ENCODE measurements around the gene INSYN2B. TPM values are rescaled to one million over a fixed set of nuclear protein-coding genes. Genes with fewer than 3 reads are reported as not detected.

Gene INSYN2B
- total and polyA plus RNA-seq, 2 of the 8 experiments (the other 6 are each of a cell fraction or from before 2014, with no cell fraction given) = not detected

DNA sequence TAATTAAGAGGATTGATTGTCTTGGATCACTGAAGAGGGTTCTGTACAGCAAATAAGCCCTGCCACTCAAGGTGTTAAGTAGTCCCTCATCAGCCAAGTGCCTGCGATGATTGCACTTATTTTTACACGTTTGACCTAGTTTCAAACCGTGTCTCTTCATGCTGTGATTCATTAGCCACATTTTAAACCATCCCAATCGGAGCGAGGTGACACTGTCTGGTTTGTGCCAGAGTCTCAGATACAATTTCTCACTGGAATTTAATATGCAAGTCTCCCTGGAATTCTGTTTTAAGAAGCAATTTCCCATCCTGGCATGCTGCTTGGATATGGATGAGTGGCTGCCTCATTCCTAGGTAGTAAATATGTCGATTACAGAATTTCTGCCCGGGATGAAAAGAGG lies 1.6 kb downstream of the INSYN2B start:
- no peak overlapping the region for H3K27ac ChIP-seq (ENCODE audit: low read depth, low read length)
- H3K14ac ChIP-seq (ENCODE audit: insufficient read length) = no peak overlapping the region
- ChIA-PET CTCF (ENCODE audit: partially characterized antibody) (interaction anchor here (1.1 to 3.2 kb wide), 6 partner anchors 11 to 282 kb away, joined by 3 to 40 read pairs (median 16); no protein-coding TSS in a partner anchor), POLR2A (ENCODE audit: partially characterized antibody) (no interaction called here)
- no peak overlapping the region for H2BK15ac ChIP-seq (ENCODE audit: low read length)
- peaks cover 10 to 30% (median 21%) of the 10 kb centered on the region in 4 experiments for H3K4me1 ChIP-seq (replicated peaks in 1 of 4; ENCODE audit: control insufficient read depth in 3 of 4, insufficient read depth in 4 of 4, low read length in 3 of 4)
- H3K18ac ChIP-seq (ENCODE audit: extremely low read depth, low read length) = no peak overlapping the region
- H2BK12ac ChIP-seq (ENCODE audit: low read depth, low read length) = no peak overlapping the region
- H2AK5ac ChIP-seq (ENCODE audit: low read depth, low read length) = no peak overlapping the region; the same call in 1 of the 2 replicates
- H2BK20ac ChIP-seq (ENCODE audit: low read length) = peak overlapping the region; percentile 23; the same call in 1 of the 2 replicates
- no peak overlapping the region; a peak in 1 of 7 replicates for H3K9ac ChIP-seq (replicated peaks in 1 of 4; ENCODE audit: extremely low read depth in 1 of 4, low read depth in 3 of 4, low read length in 3 of 4)
- H2BK120ac ChIP-seq (replicated peaks; ENCODE audit: low read depth, low read length) = no peak overlapping the region
- no peak overlapping the region for H4K8ac ChIP-seq (ENCODE audit: extremely low read depth, insufficient read depth, low read length)
- 82% methylated on average over 7 of the region's 7 CpGs; no CpG with 5 or more reads in 1 of the 2 experiments for WGBS, 2 experiments (ENCODE audit: extremely low coverage in 1 of 2, insufficient coverage in 1 of 2, insufficient read length in 1 of 2, insufficient replicate concordance in 2 of 2, low coverage in 1 of 2, low lambda C conversion rate in 2 of 2, missing lambda C conversion rate in 1 of 2)
- no peaks in the 10 kb centered on the region for H3K36me3 ChIP-seq (ENCODE audit: control insufficient read depth in 2 of 4, insufficient read depth in 4 of 4, low read length in 3 of 4)
- H3K27me3 ChIP-seq (replicated peaks in 1 of 4; ENCODE audit: control insufficient read depth in 3 of 4, extremely low read depth in 1 of 4, insufficient read depth in 3 of 4, low read length in 3 of 4) = peaks cover 1 to 14% (median 12%) of the 10 kb centered on the region in 4 experiments
- H4K20me1 ChIP-seq (replicated peaks in 1 of 2; ENCODE audit: control insufficient read depth in 1 of 2, insufficient read depth in 2 of 2, low read length in 2 of 2) = no peaks in the 10 kb centered on the region
- H3K79me2 ChIP-seq (ENCODE audit: control insufficient read depth in 1 of 2, insufficient read depth in 2 of 2, low read length in 2 of 2) = no peaks in the 10 kb centered on the region
- H3K23ac ChIP-seq (ENCODE audit: insufficient read length) = no peak overlapping the region
- no peaks in the 10 kb centered on the region for H3K9me3 ChIP-seq (ENCODE audit: insufficient read depth in 2 of 2, low read depth in 1 of 2, low read length in 1 of 2)
- no peak for FAIRE-seq
- no peak overlapping the region for H2AFZ ChIP-seq (ENCODE audit: low read length)
- H4K91ac ChIP-seq (replicated peaks; ENCODE audit: insufficient read length, low read length) = no peak overlapping the region
- no peak overlapping the region for H2BK5ac ChIP-seq (ENCODE audit: low read depth, low read length)
- H4K5ac ChIP-seq (ENCODE audit: insufficient read length, low read depth, low read length) = no peak overlapping the region
- H3K56ac ChIP-seq (replicated peaks; ENCODE audit: insufficient read length, low read depth, low read length) = no peak overlapping the region
- no peaks in the 10 kb centered on the region for H3K79me1 ChIP-seq (ENCODE audit: low read depth, low read length)
- TF ChIP-seq YY1 (IDR thresholded peaks at IDR 0.05; ENCODE audit: low read depth, low read length) = no peak
- no peak for TF ChIP-seq SRF (IDR thresholded peaks at IDR 0.05; ENCODE audit: low read depth, low read length)
- no peak for TF ChIP-seq POU5F1 (IDR thresholded peaks at IDR 0.05; ENCODE audit: low read depth, low read length)
- TF ChIP-seq RNF2 (IDR thresholded peaks at IDR 0.05; ENCODE audit: borderline replicate concordance, low read depth, low read length, missing control alignments, poor library complexity, severe bottlenecking) = no peak
- TF ChIP-seq NANOG (IDR thresholded peaks at IDR 0.05; ENCODE audit: insufficient read depth, low read depth, low read length, poor library complexity, severe bottlenecking) = no peak
- no peak for TF ChIP-seq SAP30 (IDR thresholded peaks at IDR 0.05; ENCODE audit: insufficient read depth, insufficient replicate concordance, low read length)
- TF ChIP-seq SP2 (IDR thresholded peaks at IDR 0.05; ENCODE audit: low read length) = no peak
- no peak for TF ChIP-seq CREB1 (IDR thresholded peaks at IDR 0.05)
- no peak for TF ChIP-seq BCL11A (IDR thresholded peaks at IDR 0.05; ENCODE audit: low read depth in 2 of 2, low read length in 2 of 2)
- no peak for TF ChIP-seq HDAC6 (IDR thresholded peaks at IDR 0.05; ENCODE audit: low read depth, low read length)
- TF ChIP-seq CBX8 (IDR thresholded peaks at IDR 0.05; ENCODE audit: borderline replicate concordance, low read depth, low read length) = no peak
- peak overlapping the region in 1 of 2 experiments; percentile 91; a peak in 1 of 4 replicates for H3K4me2 ChIP-seq (ENCODE audit: insufficient read depth in 1 of 2, low read depth in 2 of 2, low read length in 2 of 2)
- no peak overlapping the region for H3K4me3 ChIP-seq (ENCODE audit: extremely low read depth in 1 of 4, insufficient read depth in 2 of 4, low read depth in 3 of 4, low read length in 4 of 4)
- no peak for DNase-seq (ENCODE audit: low read depth in 1 of 2, low spot score in 2 of 2)
- peaks cover 2% of the 10 kb centered on the region; the same call in 1 of the 2 replicates for H3K23me2 ChIP-seq (ENCODE audit: low read depth, low read length)
- no peak overlapping the region for H3K4ac ChIP-seq (replicated peaks; ENCODE audit: insufficient read length, low read depth, low read length)
